HepG2 (cell line): ENCODE measurements around the gene CLDN7. TPM values are rescaled to one million over a fixed set of nuclear protein-coding genes. Genes with fewer than 3 reads are reported as not detected.

ENCODE experiments used
- ATAC-seq: fragments of 200-7000 bp; cut with Tn5 transposase; 3 replicates; pipeline ENCODE4 v1.9.1; 2020; ENCODE audit warnings: mild to moderate bottlenecking, moderate library complexity
- BruUV-seq: library from RNA; stranded (reverse); fragments of 400-500 nt; replicated peaks from 2 replicates; lab custom pipeline; 2021; lab: Mats Ljungman, UMichigan
- CTCF ChIA-PET: fragments of 300-600 bp; formaldehyde crosslinking; extraction: SDS; loops from one replicate; lab custom pipeline; 2021; ENCODE audit warnings: low total read pairs, inconsistent platforms, low intra/inter-chr PET ratio; lab: Yijun Ruan, JAX
- POLR2A ChIA-PET: fragments of 350-600 bp; sonication (Branson Sonifier 250); formaldehyde crosslinking; loops from one replicate; lab custom pipeline; 2020; ENCODE audit warnings: antibody characterized with exemption, inconsistent platforms; lab: Yijun Ruan, JAX
- DNase-seq: peaks from one replicate; pipeline ENCODE4 v3.0.0-alpha.2; 2015; ENCODE audit warnings: low spot score
- FAIRE-seq: peaks from 3 replicates; lab custom pipeline; 2011; peaks lifted over from hg19 to GRCh38; lab: Jason Lieb, UNC
- H2AFZ ChIP-seq: one replicate; pipeline ENCODE4 v1.6.1; 2011; ENCODE audit warnings: low read length, inconsistent platforms
- H3K27ac ChIP-seq: fragments of 300-600 bp; 3 replicates; pipeline ENCODE4 v1.8.0; 2011; ENCODE audit warnings: mixed run types, mild to moderate bottlenecking, mixed read lengths, low read length, inconsistent platforms; ENCODE audit not compliant: insufficient read depth; ENCODE audit errors: extremely low read length
- H3K27me3 ChIP-seq, 2 experiments: fragments of 200-600 bp in 1 of 2; 2 replicates in 1 of 2; 3 replicates in 1 of 2; pipeline versions ENCODE4 v1.6.0 to v1.8.0; 2011; ENCODE audit warnings: low read length in 2 of 2, mild to moderate bottlenecking in 2 of 2, moderate library complexity in 2 of 2, inconsistent platforms in 1 of 2; ENCODE audit not compliant: insufficient read depth in 2 of 2, control insufficient read depth in 1 of 2
- H3K36me3 ChIP-seq, 2 experiments: fragments of 200-600 bp in 1 of 2; replicated peaks in 1 of 2; 2 replicates in 1 of 2; 3 replicates in 1 of 2; pipeline versions ENCODE4 v1.5.1 to v1.8.0; 2011; ENCODE audit warnings: low read length in 2 of 2, inconsistent platforms in 1 of 2; ENCODE audit not compliant: insufficient read depth in 2 of 2, control insufficient read depth in 1 of 2
- H3K4me1 ChIP-seq: 2 replicates; pipeline ENCODE4 v1.5.1; 2012; ENCODE audit warnings: low read length, inconsistent platforms; ENCODE audit not compliant: insufficient read depth
- H3K4me2 ChIP-seq: 2 replicates; pipeline ENCODE4 v1.6.0; 2011; ENCODE audit warnings: low read depth, low read length, inconsistent platforms
- H3K4me3 ChIP-seq, 3 experiments: fragments of 200-600 bp in 1 of 3; sonication (generic), shearing (Covaris generic) in 1 of 3; replicated peaks in 1 of 3; 2 replicates each; pipeline ENCODE4 v1.5.1; 2011 to 2016; ENCODE audit warnings: low read length in 3 of 3, inconsistent platforms in 2 of 3, low read depth in 2 of 3, mild to moderate bottlenecking in 2 of 3, control low read depth in 1 of 3, mixed read lengths in 1 of 3; ENCODE audit not compliant: insufficient read depth in 1 of 3
- H3K79me2 ChIP-seq: one replicate; pipeline ENCODE4 v1.6.1; 2011; ENCODE audit warnings: low read length, inconsistent platforms; ENCODE audit not compliant: insufficient read depth
- H3K9ac ChIP-seq: 2 replicates; pipeline ENCODE4 v1.6.0; 2011; ENCODE audit warnings: mild to moderate bottlenecking, low read depth, low read length, inconsistent platforms; ENCODE audit not compliant: insufficient read depth
- H3K9me3 ChIP-seq: 2 replicates; pipeline ENCODE4 v1.5.1; 2012; ENCODE audit warnings: mild to moderate bottlenecking, low read length
- H4K20me1 ChIP-seq: 2 replicates; pipeline ENCODE4 v1.6.0; 2011; ENCODE audit warnings: inconsistent platforms, mild to moderate bottlenecking, low read length, moderate library complexity; ENCODE audit not compliant: insufficient read depth
- FOSL2 ChIP-seq: sonication (generic); formaldehyde crosslinking; IDR thresholded peaks from 2 replicates; pipeline ENCODE4 v1.4.0; 2020; ENCODE audit warnings: missing genetic modification reagents
- POLR2A ChIP-seq, 2 experiments: IDR thresholded peaks; 2 replicates each; pipeline ENCODE4 v1.6.1; 2011; ENCODE audit warnings: low read depth in 2 of 2, low read length in 2 of 2, mild to moderate bottlenecking in 1 of 2, moderate library complexity in 1 of 2; ENCODE audit not compliant: insufficient read depth in 1 of 2
- RBFOX2 ChIP-seq: fragments of 200-400 bp; formaldehyde crosslinking; IDR thresholded peaks from 2 replicates; pipeline ENCODE4 v1.6.1; 2017; ENCODE audit warnings: low read depth, mild to moderate bottlenecking, low read length
- RBM22 ChIP-seq: fragments of 200-400 bp; formaldehyde crosslinking; optimal IDR thresholded peaks from 2 replicates; pipeline ENCODE3; 2017; ENCODE audit warnings: mild to moderate bottlenecking, low read length, moderate library complexity
- TFE3 ChIP-seq: IDR thresholded peaks from 2 replicates; pipeline ENCODE4 v1.6.1; 2016
- ZNF775 ChIP-seq: sonication (generic); formaldehyde crosslinking; IDR thresholded peaks from 2 replicates; pipeline ENCODE4 v1.4.0; 2020; ENCODE audit warnings: missing genetic modification reagents, mild to moderate bottlenecking, moderate library complexity, borderline replicate concordance
- ZNF792 ChIP-seq: IDR thresholded peaks from 2 replicates; pipeline ENCODE4 v1.6.1; 2016
- WGBS: methylation state at CpG from one replicate; pipeline ENCODE4 v1.1.6; 2017; ENCODE audit warnings: low lambda C conversion rate; 5-methylcytosine and 5-hydroxymethylcytosine counted together
- in situ Hi-C: cut with HindIII; loops from 2 replicates; pipeline ENCODE4 v1.10.0; 2017; ENCODE audit warnings: low pct_unique_long_range_greater_than_20kb; ENCODE audit not compliant: extremely low pct_ligation_motif_present
- intact Hi-C: fragments of 100-400 bp; cut with micrococcal nuclease; formaldehyde crosslinking; loops from one replicate; pipeline ENCODE4 v1.10.0; 2022; ENCODE audit not compliant: unreplicated experiment
- polyA plus RNA-seq, 8 experiments: library from polyadenylated mRNA; depleted of rRNA in 3 of 8; stranded (reverse) in 7 of 8; unstranded in 1 of 8; fragments of >200 nt; fragmentation: Illumina TruSeq in 4 of 8; extraction: Trizol in 4 of 8; gene quantifications; 2 replicates each; pipeline versions ENCODE4 v1.2.1 to v1.2.3, GENCODE V29; 2011 to 2016; ENCODE audit warnings: low read depth in 4 of 8, missing spikeins in 1 of 8, mixed read lengths in 1 of 8; ENCODE audit not compliant: insufficient read depth in 1 of 8
- total RNA-seq, 5 experiments: library from RNA; depleted of rRNA; stranded (reverse); fragments of >200 nt; fragmentation: Illumina TruSeq; extraction: Trizol; gene quantifications; 2 replicates each; pipeline ENCODE4 v1.2.3, GENCODE V29; 2016; ENCODE audit warnings: low read depth in 1 of 5

The CLDN7 gene
- total and polyA plus RNA-seq, 2 of the 13 experiments (the other 11 are each of a cell fraction or from before 2014, with no cell fraction given): not detected

- Histone ChIP-seq H3K9me3 (no peaks in the 10 kb centered on the region), H3K27me3 (no peaks in the 10 kb centered on the region; a peak in 1 of 5 replicates), H3K4me2 (peak overlapping the region; percentile 92; the same call in 1 of the 2 replicates), H3K4me3 (no peak overlapping the region), H3K9ac (peak overlapping the region; percentile 21; the same call in 1 of the 2 replicates), H3K27ac (peak overlapping the region; percentile 79), H3K79me2 (peaks cover 66% of the 10 kb centered on the region), H4K20me1 (peaks cover 13% of the 10 kb centered on the region; the same call in 1 of the 2 replicates), H3K36me3 (peaks cover 10 to 27% of the 10 kb centered on the region in 2 experiments), H3K4me1 (peaks cover 62% of the 10 kb centered on the region), H2AFZ (no peak overlapping the region)
- ChIA-PET POLR2A (interaction anchor here (1.9 to 8.9 kb wide), 5 partner anchors 13 to 200 kb away, joined by 8 to 140 read pairs (median 13); partner anchors contain the start of genes ACADVL, ASGR1, CTDNEP1 and DLG4), CTCF (no interaction called here)
- ATAC-seq: no peak
- BruUV-seq: TSS peak; percentile 2
- WGBS: 91% methylated on average over 22 of the region's 22 CpGs
- FAIRE-seq: no peak
- in situ Hi-C loops (no loop called here), intact Hi-C loops (loop anchor here (10.0 kb wide), 1 partner anchor 61 kb away; the partner anchor contains the start of gene ASGR1)
- TF ChIP-seq TFE3 (CRISPR knock-in tag): 0 out of 2 replicates have a peak, but pooled peaks have one; percentile 8
- TF ChIP-seq RBM22: peak; percentile 22
- TF ChIP-seq ZNF775 (CRISPR knock-in tag): no peak
- TF ChIP-seq POLR2A (IDR thresholded peaks at IDR 0.05; ENCODE audit: insufficient read depth in 1 of 2, low read depth in 2 of 2, low read length in 2 of 2): 0 out of 4 replicates have a peak, but pooled peaks of 1 of the 2 experiments have one; percentile 16
- 0 out of 2 replicates have a peak, but pooled peaks have one; percentile 16 for TF ChIP-seq RBFOX2
- TF ChIP-seq ZNF792 (CRISPR knock-in tag): no peak
- TF ChIP-seq FOSL2 (CRISPR knock-in tag): peak; percentile 59
- no peak for DNase-seq
Measured at GRCh38 chr17:7235693-7236665, 26.3 kb downstream of the CLDN7 start.
